Nucleus accumbens (tissue), 56 donors: ENCODE measurements around the gene SH3PXD2A.
A peak's percentile ranks its signal among the peaks of the same experiment; 100 is the strongest.

ENCODE experiments used
- DNase-seq, 56 donors: peaks; one replicate each; lab custom pipeline; 2025; lab: John Stamatoyannopoulos, UW

SH3PXD2A gene

DNA sequence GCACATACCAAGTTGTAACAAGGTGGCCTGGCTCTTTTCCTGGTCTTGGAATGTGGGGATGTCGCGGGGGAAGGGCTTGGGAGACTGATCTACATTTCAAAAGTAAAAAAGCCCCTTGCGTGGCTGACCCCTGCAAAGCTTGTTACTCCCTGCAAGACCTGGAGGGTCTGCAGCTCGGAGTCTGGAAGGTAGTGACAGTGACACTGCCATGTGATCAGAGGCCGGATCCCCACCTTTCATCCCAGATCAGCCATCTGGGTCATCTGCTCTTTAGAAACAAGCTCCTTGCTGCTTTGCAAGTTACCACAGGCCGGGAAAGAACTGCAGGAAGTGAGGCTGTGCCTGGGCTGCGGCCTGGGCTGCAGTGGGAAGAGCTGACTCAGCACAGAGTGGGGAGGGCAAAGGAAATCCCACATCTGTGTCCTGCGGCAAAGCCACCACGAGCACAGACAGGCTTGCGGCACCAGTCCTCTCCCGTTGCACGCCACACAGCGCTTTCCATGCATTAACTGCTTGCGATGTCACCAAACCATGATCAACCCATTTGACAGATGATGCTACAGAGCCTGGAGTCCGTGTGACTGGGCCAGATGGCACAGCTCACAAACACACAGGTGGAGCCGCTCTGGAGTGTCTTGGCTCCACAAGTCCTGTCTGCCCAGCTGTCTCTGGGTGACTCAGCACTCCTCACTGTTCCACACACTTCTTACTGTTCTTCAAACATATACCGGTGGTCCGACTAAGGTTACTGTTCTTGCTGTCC lies 97.7 kb downstream of the SH3PXD2A start:
- peak in 4 of 56 donors; percentile 3 to 26 (median 9) for DNase-seq

DNA sequence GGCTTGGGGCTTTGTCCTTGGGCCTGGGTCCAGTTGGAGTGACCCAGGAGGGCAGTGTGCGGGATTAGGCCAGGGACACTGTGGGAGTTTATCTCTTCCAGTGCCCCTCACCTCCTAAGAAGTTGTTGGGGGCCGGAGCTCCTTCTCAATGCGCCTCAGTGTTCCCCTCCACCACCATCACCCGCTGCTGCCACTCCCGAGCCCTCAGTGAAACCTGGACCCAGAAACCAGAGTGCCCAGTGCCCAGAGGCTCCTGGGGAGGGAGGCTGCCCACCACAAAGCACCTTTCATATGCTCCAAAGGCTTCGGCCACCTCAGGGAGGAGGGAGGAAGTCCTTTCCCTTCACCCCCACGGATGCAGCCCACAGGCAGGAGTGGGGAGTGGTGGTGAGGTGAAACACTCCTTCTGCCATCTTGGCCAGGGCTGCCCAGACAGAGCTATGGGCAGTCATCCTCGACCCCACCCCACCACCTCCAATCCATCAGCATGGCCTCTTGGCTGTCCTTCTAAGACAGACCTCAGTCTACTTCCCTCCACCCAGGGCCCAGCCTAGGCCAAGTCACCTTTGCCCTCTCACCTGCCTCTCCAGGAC lies 99.0 kb downstream of the SH3PXD2A start:
- no peak for DNase-seq

DNA sequence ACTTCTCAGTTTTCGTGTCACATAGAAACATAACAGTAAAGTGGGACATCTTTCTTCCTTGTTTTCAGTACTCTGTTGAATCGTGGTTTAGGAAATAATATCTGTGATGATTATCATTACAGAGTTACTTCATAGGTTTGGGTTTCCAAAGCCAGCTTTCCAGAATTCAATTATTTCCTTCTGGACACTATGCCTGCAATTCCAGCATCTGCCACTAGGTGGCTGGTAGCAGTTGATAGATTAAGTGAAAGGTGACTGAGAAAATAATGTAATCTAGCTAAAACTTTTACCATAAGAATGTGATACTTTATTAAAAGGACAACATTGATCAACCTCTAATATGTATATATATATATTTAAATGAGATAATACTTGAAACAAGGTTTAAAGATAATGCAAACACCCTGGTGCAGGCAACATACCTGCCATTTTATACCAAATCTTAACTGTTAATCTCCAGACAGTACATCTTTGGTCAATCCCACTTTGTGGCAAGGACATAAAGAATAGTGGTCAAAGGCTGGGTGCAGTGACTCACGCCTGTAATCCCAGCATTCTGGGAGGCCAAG lies 102.6 kb downstream of the SH3PXD2A start:
- no peak for DNase-seq

DNA sequence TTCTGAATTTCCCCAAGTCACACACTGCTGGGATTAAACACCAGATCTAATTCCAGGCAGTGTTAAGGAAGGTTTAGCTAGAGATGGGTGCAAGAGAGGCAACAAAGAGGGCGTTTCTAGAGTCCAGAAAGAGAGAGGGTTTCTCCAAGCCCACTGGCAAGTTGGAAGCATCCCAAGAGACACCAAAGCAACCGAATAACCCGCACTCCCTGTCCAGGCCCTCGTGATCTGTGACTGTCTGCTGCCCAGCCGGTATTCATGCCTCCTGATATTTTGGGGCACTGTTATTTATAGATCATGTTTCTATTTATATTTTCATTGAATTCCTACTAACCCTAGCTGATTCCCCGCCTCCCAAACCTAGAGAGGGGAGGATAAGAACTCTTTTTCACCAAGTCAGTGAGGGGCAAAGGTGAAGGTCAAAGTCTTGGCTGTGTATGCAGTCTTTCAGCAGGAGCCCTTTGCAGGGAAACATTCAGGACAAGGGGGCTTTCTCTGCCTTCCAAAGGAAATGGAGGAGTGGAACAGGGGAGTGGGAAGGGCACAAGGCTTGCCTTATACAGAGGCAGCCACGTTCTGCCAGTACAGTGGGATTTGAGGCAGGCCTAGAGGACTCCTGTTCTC lies 103.6 kb downstream of the SH3PXD2A start:
- no peak for DNase-seq

DNA sequence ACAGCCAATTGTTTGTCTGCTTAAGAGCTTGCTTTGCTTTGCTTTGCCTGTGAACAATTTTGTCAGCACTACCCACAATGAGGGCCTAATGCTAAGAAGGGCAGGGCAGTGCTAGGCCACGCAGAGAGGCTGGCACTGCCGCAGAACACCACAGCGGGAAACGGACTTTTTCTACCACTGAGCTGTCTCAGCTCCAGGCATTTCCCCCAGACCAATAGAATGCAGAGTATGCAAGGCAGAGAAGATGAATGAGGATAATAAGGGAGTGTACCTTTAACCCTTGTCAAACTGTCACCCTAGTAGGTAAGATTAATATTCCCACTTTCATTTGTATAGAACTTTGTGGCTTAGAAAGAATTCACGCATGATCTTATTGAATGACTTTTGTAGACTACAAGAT lies 104.5 kb downstream of the SH3PXD2A start:
- no peak for DNase-seq

DNA sequence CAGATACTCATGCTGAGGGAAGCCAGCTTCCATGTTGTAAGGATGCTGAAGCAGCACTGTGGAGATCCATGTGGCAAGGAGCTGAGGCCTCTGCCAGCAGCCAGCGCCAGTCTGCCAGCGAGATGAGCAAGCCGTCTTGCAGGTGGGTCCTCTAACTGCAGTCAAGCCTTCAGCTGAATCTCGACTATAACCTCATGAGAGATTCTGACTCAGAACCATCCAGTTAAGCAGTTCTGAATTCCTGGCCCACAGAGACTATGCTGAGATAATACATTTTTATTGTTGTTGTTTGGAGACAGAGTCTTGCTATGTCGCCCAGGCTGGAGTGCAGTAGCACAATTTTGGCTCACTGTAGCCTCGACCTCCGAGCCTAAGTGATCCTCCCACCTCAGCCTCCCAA lies 105.6 kb downstream of the SH3PXD2A start:
- no peak for DNase-seq

DNA sequence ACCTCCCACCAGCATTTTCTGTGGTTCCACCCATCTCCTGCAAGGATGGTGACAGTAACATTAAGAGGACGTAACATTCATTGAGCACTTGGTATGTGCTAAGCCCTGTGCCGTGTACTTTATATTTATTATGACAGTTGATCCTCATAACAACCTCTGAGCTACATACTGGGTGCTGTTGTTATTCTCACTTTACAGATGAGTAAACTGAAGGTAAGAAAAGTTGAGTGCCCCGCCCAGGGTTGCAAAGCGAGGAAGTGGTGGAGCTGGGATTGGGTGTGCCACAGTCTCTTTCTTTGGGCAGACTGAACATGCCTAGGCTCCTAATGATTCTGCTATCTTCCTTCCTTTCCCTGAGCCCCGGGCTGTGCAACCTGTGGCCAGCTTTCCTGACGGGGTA lies 107.4 kb downstream of the SH3PXD2A start:
- DNase-seq: no peak

DNA sequence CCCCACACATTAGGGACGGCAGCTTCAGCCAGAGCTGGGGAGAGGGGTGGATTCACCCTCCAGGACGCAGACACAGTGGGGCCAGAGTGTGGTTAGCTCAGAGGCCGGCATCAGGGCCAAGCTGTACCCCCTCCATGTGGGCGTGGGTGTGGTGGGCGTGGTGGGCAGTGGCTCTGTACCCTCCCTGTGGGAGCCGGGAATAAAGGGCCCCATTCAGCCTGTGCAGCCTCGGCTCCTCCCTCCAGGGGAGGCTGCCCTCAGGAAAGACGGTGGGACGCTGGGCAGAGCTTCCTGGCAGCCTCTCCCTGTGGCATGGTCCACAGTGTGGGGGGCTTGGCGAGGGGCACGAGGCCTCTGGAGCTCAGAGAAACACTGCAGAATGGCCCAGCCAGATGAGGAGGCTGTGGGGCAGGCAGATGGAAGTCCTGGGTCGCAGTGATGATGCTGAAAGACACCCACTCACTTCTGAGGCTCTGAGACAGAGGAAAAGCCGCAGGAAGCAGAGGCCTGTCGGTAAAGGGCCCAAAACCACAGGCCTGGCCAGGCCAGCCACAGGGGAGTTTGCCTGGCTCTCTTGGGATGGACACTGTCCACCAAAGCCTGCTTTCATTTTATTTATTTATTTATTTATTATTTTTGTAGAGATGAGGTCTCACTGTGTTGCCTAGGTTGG lies 108.0 kb downstream of the SH3PXD2A start:
- no peak for DNase-seq

DNA sequence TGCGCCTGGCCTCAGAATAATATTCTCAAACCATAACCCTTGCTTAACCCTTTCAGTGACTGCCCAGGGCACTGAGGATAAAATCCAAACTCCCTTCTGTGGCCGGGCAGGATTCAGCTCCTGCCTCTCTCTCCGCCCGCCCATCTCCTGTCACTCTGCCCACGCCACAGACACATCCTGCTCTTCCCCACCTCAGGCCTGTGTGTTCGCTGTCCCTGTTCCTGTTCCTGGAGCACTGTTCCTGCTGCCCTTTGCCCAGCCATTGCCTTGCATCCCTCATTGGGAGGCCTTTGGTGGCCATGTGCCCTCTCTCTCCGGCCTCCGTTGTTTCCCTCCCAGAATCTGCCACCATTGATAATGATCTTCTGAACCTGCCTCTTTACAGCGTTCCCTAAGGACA lies 108.8 kb downstream of the SH3PXD2A start:
- no peak for DNase-seq

DNA sequence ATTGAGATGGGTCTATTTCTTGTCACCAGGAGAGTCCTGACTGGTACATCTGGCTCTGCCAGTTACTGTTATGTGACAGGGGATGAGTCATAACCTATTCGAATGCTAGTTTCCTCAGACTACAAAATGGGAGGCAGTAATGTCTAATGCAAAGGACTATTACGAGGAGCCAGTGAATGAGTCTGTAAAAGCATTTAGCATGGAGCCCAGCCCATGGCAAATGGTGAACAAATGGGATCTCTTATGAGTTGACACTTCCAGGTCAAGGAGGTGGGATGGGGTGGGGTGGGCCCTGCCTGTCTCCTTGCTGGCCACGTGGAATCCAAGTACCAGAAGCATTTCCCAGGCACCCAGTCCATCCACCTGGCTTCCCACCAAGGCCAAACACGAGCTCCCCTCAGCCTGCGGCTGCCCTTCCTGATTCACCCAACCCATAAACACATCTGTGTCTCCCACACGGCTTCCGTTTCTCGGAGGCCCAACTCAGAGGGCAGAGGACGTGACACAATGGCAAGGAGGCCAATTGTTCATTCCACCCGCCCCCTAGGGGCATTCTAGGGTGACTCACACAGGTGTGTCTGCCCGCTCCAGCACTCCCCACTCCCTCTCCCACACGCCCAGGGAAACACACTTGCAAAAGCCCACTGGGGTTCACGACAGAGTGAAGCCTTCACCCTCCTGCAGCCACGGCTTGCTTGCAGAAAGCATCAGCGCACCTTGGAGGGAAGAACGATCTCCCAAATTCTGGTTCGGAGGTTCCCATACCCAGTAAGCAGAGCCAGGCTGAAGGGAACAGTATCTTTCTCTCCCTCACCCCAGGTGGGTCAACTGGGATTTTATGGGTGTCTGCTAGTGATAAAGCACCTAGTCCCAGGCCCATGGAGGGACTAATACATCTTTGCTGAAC lies 109.8 kb downstream of the SH3PXD2A start:
- DNase-seq: no peak

DNA sequence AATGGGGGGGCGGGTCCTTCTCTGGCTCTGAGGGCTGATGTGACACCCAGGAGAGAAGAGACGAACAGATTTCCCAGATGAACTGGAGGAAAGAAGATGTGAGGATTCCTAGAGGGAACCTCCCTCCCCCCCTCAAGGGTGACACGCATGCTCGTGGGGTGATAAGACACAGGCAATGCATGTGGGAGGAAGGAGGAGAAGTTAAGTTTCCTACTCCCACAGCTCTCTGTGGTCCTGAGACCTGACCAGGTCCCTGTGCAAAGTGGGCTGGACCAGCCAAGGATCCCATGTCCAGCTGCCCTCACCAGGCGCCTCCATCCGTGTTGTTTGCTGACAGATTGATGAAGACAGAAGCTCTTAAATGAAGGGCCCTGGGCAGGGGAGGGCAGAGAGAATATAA lies 112.6 kb downstream of the SH3PXD2A start:
- peak in 2 of 56 donors; percentile 15 to 21 for DNase-seq

DNA sequence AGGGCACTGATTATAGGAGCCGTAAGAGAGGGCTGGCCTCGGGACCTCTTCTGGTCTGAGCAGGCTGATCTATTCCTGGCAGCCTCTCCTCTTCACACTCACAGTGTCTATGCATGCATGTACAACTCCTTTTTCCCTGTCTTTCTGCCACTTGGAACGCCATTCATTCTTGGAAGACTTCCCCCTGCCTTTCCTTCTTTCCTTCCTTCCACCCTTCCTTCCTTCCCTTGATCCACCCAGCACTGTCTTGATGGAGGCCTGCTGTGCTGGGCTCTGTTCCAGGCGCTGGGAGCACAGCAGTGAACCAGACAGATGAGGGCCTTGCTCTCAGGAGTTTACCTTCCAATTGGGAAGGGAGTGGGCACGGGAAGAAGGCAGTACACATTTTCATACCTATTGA lies 114.8 kb downstream of the SH3PXD2A start:
- no peak for DNase-seq

DNA sequence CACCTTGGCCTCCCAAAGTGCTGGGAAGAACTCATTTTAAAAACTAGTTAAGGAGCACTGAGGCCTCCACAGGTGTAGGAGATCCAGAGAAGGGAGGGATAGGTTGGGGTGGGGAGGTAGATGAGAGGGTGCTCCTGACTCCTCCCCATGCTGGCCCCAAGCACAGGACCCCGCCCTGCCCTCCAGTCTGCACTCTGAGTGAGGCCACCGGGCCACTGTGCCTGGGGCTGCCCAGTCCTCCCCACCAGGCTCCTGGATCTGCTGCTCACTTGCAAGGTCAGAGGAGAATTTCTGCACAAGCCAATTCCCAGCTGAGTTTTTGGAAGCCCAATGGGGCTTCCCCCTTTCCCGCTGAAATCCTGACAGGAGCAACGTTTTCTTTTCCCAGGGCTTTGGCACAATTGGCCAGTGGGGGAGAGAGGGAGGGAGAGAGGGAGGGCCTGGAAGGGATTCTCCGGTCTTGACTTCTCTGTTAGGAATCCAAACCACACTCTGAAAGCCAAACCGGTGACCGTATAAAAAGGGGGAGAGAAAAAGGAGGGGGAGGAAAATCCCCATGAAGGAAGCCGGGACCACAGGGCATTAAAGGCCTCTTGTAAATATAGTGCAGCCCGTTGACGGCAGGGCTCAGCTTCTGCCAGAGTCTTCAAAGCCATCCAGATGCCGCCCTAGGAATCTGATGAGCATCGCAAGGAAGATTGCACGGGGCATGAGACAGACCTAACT lies 116.2 kb downstream of the SH3PXD2A start:
- DNase-seq: peak in 1 of 56 donors; percentile 9

DNA sequence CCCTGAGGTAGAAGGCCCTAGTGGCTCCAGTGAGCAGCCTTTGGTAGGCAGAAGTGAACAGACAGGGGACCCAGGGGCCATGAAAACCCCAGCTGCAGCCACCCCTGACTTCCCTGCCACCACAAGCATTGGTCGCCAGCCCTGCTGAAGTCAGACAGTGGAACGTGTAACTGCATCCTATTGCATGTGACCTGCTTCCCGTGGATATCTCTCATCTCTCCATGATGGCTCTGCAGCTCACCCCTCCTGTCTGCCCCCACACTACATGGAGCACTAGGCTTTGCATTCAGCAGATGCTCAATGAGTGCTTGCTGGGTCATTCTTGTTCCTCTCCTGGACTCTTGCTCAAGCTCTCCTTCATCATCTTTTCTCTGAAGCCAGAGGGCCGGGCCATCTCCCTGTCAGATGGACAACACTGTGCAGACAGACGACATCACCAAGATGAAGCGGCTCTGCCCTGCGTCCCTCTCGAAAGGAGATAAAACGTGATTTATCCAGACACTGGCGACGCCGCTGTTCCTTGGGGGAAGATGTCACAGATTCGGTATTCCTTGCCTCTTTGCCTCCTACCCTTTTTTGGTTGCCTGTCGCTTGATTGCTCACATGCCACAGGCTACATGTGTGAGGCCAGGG lies 117.5 kb downstream of the SH3PXD2A start:
- DNase-seq: no peak

DNA sequence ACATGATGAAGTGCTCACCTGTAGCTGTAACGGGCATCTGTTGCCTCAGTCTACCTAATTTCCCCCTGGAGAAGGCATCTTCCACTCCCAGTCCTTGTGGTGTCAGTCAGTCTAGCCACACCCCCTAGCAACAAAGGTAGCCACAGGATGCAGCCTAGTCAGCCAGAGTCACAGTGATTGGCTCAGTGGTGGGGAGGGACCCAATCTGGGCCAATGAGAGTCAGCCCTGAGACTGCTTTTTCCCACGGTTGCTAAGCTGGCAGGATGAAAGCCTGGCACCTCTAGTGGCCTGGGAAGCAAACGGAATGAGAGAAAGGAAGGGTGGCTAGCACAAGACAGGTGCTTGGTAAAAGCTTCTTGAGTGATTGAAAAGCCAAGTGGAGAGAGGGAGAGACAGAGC lies 118.6 kb downstream of the SH3PXD2A start:
- no peak for DNase-seq

DNA sequence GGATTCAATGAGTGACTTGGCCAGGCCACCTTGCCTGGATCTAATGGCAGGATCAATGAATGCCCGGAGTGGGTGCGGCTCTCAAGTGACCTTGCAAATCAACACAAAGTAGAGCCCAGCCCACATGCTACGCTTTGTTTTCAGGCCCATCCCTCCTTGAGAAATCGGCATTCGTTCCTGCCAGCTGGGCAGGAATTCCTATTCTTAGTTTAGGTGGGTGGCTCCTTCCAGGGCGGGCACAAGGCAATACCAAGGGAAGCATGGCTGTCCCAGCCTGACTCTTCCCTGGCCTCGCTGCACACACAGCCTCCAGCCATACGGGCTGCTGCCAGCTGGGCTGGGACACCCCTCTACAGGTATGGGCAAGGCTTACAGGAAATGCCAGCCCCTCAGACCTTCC lies 119.3 kb downstream of the SH3PXD2A start:
- DNase-seq: no peak

DNA sequence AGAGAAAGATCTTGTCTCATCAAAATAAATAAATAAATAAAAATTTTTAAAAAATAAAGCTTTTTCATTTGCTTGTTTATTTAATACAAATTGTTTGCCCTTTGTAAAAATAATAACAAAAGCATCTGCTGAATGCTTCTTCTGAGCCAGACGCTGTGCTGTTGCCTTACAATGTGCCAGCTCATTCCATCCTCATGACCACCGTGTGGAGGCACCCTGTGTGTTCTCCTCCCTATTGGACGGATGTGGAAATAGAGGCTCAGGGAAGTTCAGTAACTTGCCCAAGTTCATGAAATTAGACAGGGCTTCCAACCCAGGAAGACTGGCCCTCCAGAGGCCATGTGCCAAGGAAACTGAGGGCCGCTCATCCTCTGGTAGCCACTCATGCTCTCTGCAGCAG lies 120.6 kb downstream of the SH3PXD2A start:
- no peak for DNase-seq

DNA sequence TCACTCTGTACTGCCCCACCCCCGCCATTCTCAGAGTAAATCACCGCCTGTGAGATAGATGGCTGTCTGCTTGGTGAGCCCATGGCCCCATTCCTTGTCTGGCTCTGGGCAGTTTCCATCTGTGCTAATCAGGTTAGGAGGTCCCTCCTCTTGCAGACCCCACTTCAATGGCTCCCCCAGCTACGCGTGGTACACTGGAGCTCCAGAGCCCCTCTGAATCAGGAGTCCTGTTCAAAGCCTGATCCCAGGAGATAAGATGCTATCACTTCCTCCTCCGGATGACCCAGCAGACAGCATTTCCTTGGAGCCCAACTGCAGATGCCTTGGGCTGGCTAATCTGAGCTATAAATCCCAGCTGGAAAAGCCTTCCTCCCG lies 122.3 kb downstream of the SH3PXD2A start:
- no peak for DNase-seq
